Stimulated activated CD8-positive, alpha-beta memory T cell treated with anti-CD3 and anti-CD28 coated beads, Interleukin-7, amount 100 ng/mL, for 4 hours (primary cell): ENCODE data around the gene MEX3C.

Experiments used
- DNase-seq, 2 donors: peaks; one replicate each; pipeline ENCODE4 v3.0.0-alpha.2; 2020; ENCODE audit warnings: low read depth in 2 of 2

The MEX3C gene

GRCh38 chr18:51197661-51198424 is at the start of gene MEX3C:
Gene MEX3C, minus strand, starts transcription at chr18:51197681. Its CDS starts 361 bp downstream, at chr18:51197320.
- peak; percentile 98 to 100 for DNase-seq

GRCh38 chr18:51241226-51241625 is 43.7 kb upstream of the MEX3C start:
- DNase-seq, result no peak

- no peak for DNase-seq
These were observed 38.7 kb upstream of the MEX3C start for GRCh38 chr18:51236225-51236624.

GRCh38 chr18:51235009-51235789 is 37.7 kb upstream of the MEX3C start:
- DNase-seq, result peak in 1 of 2 donors; percentile 5

GRCh38 chr18:51234117-51235008 is 36.9 kb upstream of the MEX3C start:
- DNase-seq, result no peak

- no peak for DNase-seq
These were observed 31.8 kb upstream of the MEX3C start for GRCh38 chr18:51229328-51229727.

GRCh38 chr18:51227660-51228059 is 30.2 kb upstream of the MEX3C start:
- DNase-seq, result no peak

- DNase-seq, result no peak
These were observed 29.3 kb upstream of the MEX3C start for GRCh38 chr18:51226587-51227350.

- no peak for DNase-seq
These were observed 28.6 kb upstream of the MEX3C start for GRCh38 chr18:51226068-51226467.

- DNase-seq, result no peak
These were observed 15.1 kb upstream of the MEX3C start for GRCh38 chr18:51212606-51213005.

GRCh38 chr18:51211552-51211951 is 14.1 kb upstream of the MEX3C start:
- DNase-seq, result no peak

- peak in 1 of 2 donors; percentile 42 for DNase-seq
These were observed 445 bp downstream of the MEX3C start for GRCh38 chr18:51196811-51197660.

GRCh38 chr18:51196118-51196810 is 1.2 kb downstream of the MEX3C start:
- peak; percentile 33 to 56 for DNase-seq

- DNase-seq, result peak in 1 of 2 donors; percentile 12
These were observed 1.9 kb downstream of the MEX3C start for GRCh38 chr18:51195451-51196117.

GRCh38 chr18:51195086-51195450 is 2.4 kb downstream of the MEX3C start:
- no peak for DNase-seq

- no peak for DNase-seq
These were observed 2.9 kb downstream of the MEX3C start for GRCh38 chr18:51194604-51195003.

- no peak for DNase-seq
These were observed 3.7 kb downstream of the MEX3C start for GRCh38 chr18:51193621-51194287.

GRCh38 chr18:51192696-51193095 is 4.8 kb downstream of the MEX3C start:
- DNase-seq, result no peak

- no peak for DNase-seq
These were observed 5.5 kb downstream of the MEX3C start for GRCh38 chr18:51192026-51192425.
